ENCODE results near the gene VEGFC. TPM values are rescaled to one million over a fixed set of nuclear protein-coding genes. Genes with fewer than 3 reads are reported as not detected.

Gene VEGFC
- total RNA-seq, 1 experiment from 2014 or later, result 1.2 TPM

DNA sequence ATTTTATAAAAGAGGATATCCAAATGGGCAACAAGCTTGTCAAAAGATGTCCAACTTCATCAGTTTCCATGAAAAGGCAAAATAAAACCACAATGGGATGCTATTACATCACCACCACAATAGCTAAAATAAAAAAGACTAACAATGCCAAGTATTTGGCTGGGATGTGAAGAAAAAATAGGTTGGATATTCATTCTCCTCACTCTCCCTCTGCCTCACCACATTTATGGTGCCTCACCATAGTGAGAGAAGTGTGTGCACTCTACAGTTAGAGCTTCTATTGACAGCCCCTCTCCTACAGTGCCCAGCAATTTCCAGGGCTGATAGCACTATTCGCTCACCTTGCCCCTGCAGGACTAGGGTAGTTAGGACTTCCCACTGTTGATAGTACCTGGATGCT is 25.5 kb downstream of the VEGFC start:
- no peak for DNase-seq
- intact Hi-C loops (cut with micrococcal nuclease; ENCODE audit: unreplicated experiment), result no loop called here
- CTCF ChIA-PET, result interaction anchor here (0.6 kb wide), 1 partner anchor 11 kb away, joined by 3 read pairs; no protein-coding TSS in a partner anchor

GRCh38 chr4:176762661-176763308 is 29.9 kb downstream of the VEGFC start:
- Mint-ChIP-seq H3K9me3 (ENCODE audit: low read depth, unreplicated experiment) (no peaks in the 10 kb centered on the region), H3K4me1 (ENCODE audit: low read depth, unreplicated experiment) (no peaks in the 10 kb centered on the region), H3K4me3 (ENCODE audit: low read depth, unreplicated experiment) (no peak overlapping the region), H3K36me3 (ENCODE audit: insufficient read depth, unreplicated experiment) (no peaks in the 10 kb centered on the region), H3K27me3 (ENCODE audit: unreplicated experiment) (no peaks in the 10 kb centered on the region), H3K27ac (ENCODE audit: unreplicated experiment) (no peak overlapping the region)
- TF ChIP-seq, protein P1, sequence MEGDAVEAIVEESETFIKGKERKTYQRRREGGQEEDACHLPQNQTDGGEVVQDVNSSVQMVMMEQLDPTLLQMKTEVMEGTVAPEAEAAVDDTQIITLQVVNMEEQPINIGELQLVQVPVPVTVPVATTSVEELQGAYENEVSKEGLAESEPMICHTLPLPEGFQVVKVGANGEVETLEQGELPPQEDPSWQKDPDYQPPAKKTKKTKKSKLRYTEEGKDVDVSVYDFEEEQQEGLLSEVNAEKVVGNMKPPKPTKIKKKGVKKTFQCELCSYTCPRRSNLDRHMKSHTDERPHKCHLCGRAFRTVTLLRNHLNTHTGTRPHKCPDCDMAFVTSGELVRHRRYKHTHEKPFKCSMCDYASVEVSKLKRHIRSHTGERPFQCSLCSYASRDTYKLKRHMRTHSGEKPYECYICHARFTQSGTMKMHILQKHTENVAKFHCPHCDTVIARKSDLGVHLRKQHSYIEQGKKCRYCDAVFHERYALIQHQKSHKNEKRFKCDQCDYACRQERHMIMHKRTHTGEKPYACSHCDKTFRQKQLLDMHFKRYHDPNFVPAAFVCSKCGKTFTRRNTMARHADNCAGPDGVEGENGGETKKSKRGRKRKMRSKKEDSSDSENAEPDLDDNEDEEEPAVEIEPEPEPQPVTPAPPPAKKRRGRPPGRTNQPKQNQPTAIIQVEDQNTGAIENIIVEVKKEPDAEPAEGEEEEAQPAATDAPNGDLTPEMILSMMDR (IDR thresholded peaks at IDR 0.05; ENCODE audit: unreplicated experiment), result no peak
- no TSS peak for BruUV-seq (replicated peaks)
- CTCF ChIA-PET, result no interaction called here
- DNase-seq, result no peak
- intact Hi-C loops (cut with micrococcal nuclease; ENCODE audit: unreplicated experiment), result no loop called here

More for the DNA sequence above, 25.5 kb downstream of the VEGFC start:
- TF ChIP-seq, protein P1 (IDR thresholded peaks at IDR 0.05; ENCODE audit: unreplicated experiment), result no peak
- Mint-ChIP-seq H3K27me3 (ENCODE audit: unreplicated experiment) (no peaks in the 10 kb centered on the region), H3K36me3 (ENCODE audit: insufficient read depth, unreplicated experiment) (no peaks in the 10 kb centered on the region), H3K9me3 (ENCODE audit: low read depth, unreplicated experiment) (no peaks in the 10 kb centered on the region), H3K27ac (ENCODE audit: unreplicated experiment) (no peak overlapping the region), H3K4me3 (ENCODE audit: low read depth, unreplicated experiment) (no peak overlapping the region), H3K4me1 (ENCODE audit: low read depth, unreplicated experiment) (no peaks in the 10 kb centered on the region)
- no TSS peak for BruUV-seq (replicated peaks)

GRCh38 chr4:176761872-176762271 is 30.9 kb downstream of the VEGFC start:
- H3K4me1 Mint-ChIP-seq (ENCODE audit: low read depth, unreplicated experiment), result no peaks in the 10 kb centered on the region
- CTCF ChIA-PET, result no interaction called here
- H3K36me3 Mint-ChIP-seq (ENCODE audit: insufficient read depth, unreplicated experiment), result no peaks in the 10 kb centered on the region
- intact Hi-C loops (cut with micrococcal nuclease; ENCODE audit: unreplicated experiment), result no loop called here
- H3K4me3 Mint-ChIP-seq (ENCODE audit: low read depth, unreplicated experiment), result no peak overlapping the region
- no peaks in the 10 kb centered on the region for H3K9me3 Mint-ChIP-seq (ENCODE audit: low read depth, unreplicated experiment)
- BruUV-seq (replicated peaks), result no TSS peak
- TF ChIP-seq, protein P1 (IDR thresholded peaks at IDR 0.05; ENCODE audit: unreplicated experiment), result no peak
- no peak for DNase-seq
- H3K27me3 Mint-ChIP-seq (ENCODE audit: unreplicated experiment), result no peaks in the 10 kb centered on the region
- no peak overlapping the region for H3K27ac Mint-ChIP-seq (ENCODE audit: unreplicated experiment)

- CTCF ChIA-PET, result no interaction called here
- Mint-ChIP-seq H3K9me3 (ENCODE audit: low read depth, unreplicated experiment) (no peaks in the 10 kb centered on the region), H3K27me3 (ENCODE audit: unreplicated experiment) (no peaks in the 10 kb centered on the region), H3K36me3 (ENCODE audit: insufficient read depth, unreplicated experiment) (no peaks in the 10 kb centered on the region), H3K4me1 (ENCODE audit: low read depth, unreplicated experiment) (no peaks in the 10 kb centered on the region), H3K27ac (ENCODE audit: unreplicated experiment) (no peak overlapping the region), H3K4me3 (ENCODE audit: low read depth, unreplicated experiment) (no peak overlapping the region)
- TF ChIP-seq, protein P1 (IDR thresholded peaks at IDR 0.05; ENCODE audit: unreplicated experiment), result no peak
- no peak for DNase-seq
- no TSS peak for BruUV-seq (replicated peaks)
- intact Hi-C loops (cut with micrococcal nuclease; ENCODE audit: unreplicated experiment), result no loop called here
Observed at GRCh38 chr4:176760471-176760870, 32.3 kb downstream of the VEGFC start.

Data from Calu3 (cell line).